Stimulated activated CD4-positive, alpha-beta T cell treated with anti-CD3 and anti-CD28 coated beads, Interleukin-12 subunit alpha, Interleukin-12 subunit beta, amount 100 ng/mL, for 48 hours (primary cell): ENCODE measurements around the gene CYP2F1.
"Not testable (repeated sequence)": the region's sequence is repeated elsewhere in the genome, so short reads cannot be mapped to it uniquely, and the experiment has no call there.

ENCODE experiments used
- DNase-seq, 3 donors: peaks; one replicate each; pipeline ENCODE4 v3.0.0-alpha.2; 2020; ENCODE audit warnings: low read depth in 2 of 3, low spot score in 1 of 3

CYP2F1 gene

DNA sequence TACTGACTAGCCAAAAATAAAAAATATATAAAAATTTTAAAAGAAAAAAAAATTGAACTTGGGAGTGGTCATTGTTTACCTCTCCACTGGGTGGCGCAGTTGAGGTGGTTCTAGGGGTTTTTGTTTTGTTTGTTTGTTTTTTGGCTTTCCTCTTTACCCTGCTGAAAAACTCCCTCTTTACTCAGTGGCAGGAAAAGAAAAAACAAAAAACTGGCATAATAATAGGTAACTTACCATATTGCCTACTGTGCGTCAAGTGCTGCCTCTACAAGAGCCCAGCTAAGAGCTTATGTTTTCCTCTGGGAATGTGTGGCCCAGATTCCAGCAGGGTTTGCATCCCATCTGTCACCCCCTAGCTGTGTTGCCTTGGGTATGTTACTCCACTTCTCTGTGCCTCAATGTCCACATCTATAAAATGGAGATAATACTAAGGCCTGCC, 12.6 kb downstream of the CYP2F1 start:
- DNase-seq = peak in 2 of 3 donors; percentile 32 to 34

DNA sequence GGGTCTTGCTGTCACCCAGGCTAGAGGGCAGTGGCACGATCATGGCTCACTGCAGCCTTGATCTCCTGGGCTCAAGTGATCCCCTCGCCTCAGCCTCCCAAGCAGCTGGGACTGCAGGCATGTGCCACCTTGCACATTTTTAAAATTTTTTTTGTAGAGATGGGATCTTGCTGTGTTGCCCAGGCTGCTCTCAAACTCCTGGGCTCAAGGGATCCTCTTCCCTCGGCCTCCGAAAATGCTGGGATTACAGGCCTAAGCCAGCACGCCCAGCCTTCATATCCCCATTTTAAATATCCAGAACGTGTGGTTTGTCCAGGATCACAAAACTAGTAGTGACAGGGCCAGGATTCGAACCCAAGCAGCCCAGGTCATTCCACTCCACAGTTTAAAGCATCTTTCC, 13.1 kb downstream of the CYP2F1 start:
- not testable (repeated sequence) for DNase-seq

DNA sequence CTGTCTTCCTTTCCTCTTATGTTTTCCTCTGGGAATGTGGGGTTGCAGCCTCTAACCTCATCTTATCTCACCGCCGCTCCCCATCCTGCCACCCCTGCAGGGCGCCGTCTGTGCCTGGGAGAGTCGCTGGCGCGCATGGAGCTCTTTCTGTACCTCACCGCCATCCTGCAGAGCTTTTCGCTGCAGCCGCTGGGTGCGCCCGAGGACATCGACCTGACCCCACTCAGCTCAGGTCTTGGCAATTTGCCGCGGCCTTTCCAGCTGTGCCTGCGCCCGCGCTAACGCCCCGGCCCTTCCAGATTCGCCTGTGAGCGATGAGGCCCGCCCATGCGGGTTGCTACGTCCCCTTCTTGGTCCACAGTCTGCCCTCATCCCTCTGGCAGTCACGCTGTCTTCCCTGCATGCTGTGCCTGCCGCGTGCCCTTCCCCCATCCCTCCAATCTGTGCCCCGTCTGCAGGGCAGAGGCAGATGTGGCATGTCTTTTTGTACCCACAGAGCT, 13.6 kb downstream of the CYP2F1 start:
- DNase-seq = peak; percentile 32 to 89 (median 63)

DNA sequence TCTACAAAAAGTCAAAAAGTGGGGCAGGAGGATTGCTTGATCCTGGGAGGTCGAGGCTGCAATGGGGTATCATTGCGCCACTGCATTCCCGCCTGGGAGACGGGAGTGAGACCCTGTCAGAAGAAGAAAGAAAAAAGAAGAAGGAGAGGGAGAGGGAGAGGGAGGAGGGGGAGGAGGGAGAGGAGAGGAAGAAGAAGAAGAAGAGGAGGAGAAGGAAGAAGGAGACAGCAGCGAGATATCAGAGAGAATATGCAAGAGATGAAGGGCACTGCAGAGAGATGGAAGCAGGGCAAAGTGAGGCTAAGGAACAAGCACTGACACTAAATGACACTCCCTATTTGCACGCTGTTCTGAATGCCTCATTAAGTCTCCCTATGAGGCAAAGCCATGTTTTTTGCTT, 14.5 kb downstream of the CYP2F1 start:
- DNase-seq = no peak

DNA sequence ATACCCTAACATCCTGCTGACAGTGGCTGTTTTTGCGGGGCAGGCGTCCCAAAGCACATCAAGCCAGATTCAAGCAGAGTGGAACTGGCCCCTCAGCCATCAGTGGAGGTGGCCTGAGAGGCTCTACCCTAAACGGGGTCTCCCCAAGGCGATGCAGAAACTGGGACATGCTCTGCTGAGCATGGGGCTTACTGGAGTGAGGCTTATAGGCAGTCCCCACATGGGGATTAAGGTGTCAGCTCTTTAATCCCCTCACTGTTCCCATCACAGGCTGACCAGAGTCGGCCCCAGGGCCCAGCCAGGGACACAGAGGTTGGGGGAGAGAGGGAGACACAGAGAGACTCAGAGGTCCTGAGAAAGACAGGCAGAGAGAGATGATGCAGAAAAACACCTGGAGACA, 17.0 kb downstream of the CYP2F1 start:
- DNase-seq = no peak

DNA sequence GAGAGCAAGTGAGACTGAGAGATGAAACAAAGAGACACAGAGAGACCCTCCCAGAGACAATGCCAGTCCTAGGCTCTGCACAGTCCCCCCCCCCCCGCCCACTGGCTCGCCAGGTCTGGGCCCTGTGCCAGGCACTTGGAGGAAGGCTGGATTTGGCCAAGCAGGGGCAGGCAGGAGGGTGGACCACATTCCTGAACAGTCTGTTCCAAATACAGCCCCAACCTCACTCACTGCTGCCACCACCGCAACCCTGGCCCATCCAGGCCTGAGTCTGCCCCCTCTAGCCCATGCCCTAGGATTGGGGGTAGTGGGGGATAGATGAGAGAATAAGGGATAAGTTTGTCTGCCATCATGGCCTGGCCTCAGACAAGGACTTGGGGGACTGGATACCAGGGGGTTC, 19.0 kb downstream of the CYP2F1 start:
- DNase-seq = no peak

DNA sequence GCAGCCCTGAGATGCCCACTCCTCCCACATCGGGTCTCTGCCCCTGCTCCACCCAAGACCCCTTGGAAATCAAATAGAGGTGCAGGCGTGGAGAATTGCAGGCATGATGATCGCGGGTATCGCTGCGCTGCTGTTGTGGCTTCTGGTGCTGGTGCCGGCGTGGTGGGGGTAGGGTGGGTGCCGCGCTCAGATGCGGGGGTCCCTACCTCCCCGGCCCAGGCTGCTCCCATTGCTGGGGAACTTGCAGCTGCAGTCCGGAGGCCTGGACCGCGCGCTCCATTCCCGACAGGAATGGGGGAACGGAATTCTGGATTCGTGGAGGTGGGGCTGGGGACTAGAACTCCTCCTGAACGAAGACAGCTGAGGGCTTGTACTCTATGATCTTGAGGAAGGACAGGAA, 20.4 kb downstream of the CYP2F1 start:
- DNase-seq = no peak

DNA sequence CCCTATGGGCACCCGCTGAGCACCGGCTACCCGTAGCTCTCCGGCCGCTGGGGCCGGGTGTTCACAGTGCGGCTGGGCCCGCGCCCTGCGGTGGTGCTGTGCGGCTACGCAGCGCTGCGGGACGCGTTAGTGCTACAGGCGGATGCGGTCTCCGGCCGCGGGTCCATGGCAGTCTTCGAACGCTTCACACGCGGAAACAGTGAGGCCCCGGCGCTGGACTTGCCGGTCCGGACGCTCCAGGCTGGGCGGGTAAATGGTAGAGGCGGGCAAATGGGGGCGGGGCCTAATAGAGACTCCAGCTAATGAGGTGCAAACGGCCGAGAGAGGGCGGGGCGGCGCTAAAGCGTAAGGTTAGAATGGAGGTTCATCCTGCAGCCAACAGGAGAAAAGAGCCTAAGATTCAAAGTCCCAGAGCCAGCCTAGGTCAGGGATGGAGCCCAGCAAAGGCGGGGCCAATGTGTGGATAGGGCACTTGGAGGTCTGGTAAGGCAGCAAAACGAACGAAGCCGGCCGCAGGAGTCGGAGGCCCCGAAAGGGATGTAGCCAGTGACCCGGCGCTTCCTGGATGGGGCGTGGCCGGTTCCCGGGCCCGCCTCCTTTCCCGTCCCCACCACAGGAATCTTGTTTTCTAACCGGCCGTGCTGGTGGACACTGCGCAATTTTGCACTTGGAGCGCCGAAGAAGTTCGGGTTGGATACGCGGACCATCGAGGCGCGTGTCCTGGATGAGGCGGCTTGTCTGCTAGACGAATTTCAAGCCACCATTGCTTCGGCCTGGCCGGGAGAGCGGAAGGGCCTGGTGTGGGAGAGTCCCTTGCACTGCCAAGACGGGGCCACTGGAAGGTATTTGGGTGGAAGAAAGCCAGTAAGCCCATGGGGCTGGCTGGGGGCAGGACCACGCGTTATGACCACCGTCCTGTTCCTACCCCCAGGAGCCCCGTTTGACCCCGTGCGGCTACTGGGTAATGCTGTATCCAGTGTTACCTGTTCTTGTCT, 21.5 kb downstream of the CYP2F1 start:
- DNase-seq = peak; percentile 13 to 33 (median 28)

DNA sequence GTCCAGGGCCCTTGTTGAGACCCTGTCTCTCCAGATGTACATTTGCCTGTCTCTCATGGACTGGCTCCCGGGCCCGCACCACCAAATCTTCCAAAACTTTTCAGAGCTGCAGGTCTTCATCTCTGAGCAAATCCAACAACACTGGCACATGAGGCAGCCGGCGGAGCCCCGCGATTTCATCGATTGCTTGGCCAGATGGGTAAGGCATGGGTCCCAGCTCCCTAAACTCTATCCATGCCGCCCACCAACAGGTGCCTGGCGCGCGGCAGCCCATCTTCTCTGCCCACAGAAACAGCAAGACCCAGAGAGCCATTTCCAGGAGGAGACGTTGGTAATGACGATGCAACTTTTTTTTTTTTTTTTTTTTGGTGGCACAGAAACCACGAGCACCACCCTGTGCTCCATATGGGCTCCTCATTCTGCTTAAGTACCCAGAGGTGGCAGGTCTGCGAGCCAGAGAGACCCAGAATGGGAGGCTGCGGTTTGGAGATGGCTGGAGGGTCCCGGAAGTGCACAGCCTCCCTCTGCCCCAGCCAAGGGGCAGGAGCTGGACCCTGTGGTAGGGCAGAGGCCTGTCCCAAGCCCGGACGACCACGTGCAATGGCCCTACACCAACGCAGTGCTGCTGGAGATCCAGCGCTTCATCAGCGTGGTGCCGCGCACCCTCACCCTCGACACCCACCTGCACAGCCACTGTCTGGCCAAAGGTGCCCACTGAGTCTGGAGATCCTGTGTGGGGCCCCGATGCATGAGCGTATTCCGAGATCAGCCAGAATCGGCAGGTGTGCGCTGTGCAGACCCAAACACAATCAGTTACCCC, 22.6 kb downstream of the CYP2F1 start:
- DNase-seq = no peak

DNA sequence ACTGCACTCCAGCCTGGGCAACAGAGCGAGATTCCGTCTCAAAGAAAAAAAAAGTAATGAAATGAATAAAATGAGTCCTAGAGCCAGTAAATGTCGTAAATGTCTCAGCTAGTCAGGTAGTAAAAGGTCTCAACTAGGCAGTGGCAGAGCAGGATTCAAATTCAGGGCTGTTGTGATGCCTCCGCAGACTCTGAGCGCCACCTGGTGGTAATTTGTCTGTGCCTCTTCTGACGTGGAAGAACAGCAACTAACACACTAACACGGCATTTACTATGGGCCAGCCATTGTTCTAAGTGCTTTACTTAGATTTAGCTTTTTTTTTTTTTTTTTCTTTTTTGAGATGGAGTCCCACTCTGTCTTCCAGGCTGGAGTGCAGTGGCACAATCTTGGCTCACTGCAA, 30.2 kb downstream of the CYP2F1 start:
- DNase-seq = peak; percentile 78 to 89 (median 84)

DNA sequence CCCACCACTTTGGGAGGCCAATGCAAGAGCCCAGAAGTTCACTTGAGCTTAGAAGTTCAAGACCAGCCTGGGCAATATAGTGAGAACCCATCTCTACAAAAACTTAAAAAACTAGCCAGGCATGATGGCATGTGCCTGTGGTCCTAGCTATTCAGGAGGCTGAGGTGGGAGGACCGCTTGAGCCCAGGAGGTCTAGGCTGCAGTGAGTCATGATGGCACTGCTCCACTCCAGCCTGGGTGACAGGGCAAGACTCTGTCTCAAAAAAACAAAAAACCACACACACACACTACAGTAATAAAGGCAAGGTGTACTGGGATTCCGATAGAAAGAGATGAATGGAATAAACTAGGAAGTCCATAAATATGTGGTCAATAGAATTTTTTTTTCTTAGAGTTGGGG, 35.6 kb downstream of the CYP2F1 start:
- no peak for DNase-seq

DNA sequence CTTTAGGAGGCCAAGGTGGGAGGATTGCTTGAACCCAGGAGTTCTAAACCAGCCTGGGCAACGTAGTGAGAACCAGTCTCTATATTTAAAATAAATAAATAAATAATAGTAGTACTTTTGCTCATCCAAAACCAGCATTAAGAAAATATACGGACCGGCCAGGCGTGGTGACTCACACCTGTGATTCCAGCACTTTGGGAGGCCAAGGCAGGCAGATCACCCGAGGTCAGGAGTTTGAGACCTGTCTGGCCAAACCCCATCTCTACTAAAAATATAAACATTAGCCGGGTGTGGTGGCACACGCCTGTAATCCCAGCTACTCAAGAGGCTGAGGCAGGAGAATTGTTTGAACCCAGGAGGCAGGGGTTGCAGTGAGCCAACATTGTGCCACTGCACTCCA, 36.8 kb downstream of the CYP2F1 start:
- DNase-seq = not testable (repeated sequence)

DNA sequence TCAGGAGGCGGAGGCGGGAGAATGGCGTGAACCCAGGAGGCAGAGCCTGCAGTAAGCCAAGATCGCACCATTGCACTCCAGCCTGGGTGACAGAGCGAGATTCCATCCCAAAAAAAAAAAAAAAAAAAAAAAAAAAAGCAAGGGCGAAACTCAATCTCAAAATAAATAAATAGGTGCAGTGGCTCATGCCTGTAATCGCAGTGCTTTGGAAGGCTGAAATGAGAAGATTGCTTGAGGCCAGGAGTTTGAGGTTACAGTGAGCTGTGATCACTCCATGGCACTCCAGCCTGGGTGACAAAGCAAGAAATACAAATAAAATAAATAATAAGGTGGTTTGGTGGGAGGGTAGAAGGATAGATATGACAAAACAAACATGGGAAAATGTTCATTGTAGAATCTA, 39.8 kb downstream of the CYP2F1 start:
- DNase-seq = no peak

DNA sequence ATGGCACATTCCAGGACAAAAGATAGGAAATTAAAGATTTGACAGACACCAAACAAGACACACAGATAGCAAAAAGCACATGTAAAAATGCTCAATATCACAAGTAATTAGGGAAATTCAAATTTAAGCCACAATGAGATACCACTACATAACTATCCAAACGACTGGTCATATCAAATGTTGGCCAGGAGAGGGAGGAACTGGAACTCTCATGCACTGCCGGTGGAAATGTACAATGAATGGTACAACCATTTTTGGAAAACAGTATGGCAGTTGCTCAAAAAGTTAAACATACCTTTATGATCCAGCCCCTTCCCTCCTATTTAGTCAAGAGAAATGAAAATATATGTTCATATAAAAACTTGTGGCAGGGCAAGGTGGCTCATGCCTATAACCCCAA, 42.0 kb downstream of the CYP2F1 start:
- DNase-seq = no peak

DNA sequence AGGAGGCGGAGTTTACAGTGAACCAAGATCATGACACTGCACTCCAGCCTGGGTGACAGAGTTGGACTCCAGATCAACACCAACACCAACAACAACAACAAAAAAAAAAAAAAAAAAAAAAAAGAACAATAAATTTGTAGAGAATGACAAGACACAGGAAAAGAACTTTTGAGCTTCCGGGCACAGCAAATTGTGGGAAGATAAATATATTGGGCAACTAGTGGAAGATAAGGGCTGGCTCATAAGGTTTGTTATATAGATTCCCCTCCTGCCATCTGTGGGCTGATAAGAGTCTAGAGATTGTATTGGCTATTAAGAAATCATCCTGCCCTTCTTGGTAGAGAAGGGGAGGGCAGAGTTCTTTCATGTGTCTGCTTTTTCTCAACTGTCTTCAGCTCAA, 45.6 kb downstream of the CYP2F1 start:
- DNase-seq = no peak

DNA sequence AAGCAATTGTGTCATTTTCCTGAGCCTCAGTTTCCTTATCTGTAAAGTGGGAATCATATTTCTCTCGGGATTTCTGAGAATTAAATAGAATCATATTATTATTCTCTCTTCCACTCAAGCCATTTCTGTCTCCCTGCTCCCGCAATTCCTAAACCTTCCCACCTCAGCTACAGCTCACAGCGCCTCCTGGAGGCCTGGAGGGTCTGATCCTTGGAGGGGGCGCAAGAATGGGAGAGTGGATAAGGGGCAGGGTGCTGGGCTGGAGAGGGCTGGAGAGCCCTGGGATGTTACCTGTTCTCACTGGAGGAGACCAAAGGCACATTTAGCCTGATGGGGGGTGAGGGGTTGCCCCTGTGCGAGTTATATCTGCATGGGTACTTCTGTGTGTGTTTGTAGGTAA, 47.7 kb downstream of the CYP2F1 start:
- DNase-seq = no peak

DNA sequence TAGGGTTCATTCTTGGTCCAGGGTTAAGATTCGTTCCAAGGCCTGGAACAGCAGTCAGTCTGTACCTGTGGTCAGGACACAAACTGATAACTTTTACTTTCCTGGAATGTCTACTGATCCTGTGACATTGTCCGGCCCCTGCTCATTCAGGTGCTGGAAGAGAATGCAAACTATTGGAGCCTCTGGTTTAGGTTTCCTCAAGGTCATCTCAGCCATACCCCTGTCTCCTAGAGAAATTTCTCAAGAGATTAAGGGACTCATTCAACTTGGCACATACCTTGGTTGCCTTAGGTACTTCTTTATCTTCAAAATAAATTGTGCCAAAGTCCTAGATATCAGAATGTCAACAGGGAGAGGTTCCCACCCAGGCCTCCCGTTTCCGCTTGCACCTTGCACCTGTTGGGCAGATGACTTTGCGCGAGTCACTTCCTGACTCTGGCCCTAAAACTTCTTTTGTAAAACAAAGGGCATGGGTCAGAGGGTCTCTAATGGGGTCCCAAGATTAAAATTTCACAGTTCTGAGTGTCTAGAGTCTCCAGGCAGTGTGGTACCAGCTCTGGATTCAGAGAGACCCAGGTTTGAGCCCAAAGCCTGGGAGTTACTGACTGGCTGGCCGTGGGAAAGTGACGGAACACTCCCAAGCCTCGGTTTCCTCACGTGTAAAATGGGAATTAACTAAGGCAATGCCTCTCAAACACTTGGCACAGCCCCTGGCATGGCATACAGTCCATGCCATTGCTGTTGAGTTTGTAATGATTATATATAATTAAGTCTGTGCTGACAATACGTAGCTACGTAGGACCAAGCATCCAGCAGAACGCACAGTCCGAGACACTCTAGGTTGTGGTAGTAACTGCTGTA, 52.9 kb downstream of the CYP2F1 start:
- no peak for DNase-seq

DNA sequence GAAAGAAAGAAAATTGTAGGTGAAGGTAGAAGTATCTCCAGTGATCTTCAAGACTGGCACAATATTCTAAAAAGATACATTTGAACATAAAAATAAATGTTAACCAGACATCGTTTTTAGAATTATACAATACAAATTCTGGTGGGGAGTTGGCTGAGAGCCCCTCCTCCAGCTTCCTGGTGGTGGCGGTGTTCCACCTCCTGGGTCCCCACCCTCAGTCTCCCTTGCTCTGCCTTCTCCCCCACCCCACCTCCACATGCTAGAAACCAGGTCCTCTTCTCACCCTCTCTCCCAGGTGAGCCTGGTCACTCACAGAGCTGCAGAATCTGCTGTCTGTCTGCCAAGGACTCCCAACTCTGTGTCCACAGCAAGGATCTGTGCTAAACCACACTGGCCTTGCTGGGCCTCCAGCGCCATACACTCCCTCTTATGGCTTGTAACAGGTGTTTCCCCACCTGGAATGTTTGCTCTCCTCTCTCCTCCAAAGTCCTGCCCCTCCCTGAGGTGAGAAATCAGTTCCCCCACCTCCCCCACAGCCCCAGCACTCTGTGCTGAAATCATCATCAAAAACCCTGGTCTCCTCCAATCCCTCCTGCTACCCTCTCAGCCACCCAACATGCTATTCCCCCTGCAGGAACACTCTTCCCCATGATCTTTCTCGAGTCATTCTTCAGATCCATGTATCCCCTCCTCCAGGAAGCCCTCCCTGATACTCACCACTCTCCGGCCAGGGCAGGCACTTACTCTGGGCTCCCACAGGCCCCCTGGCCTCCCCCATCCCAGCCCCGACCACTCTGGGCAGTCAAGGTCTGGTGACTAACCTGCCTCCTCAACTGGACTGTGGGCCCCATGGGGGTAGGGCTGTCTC, 58.3 kb downstream of the CYP2F1 start:
- DNase-seq = no peak

DNA sequence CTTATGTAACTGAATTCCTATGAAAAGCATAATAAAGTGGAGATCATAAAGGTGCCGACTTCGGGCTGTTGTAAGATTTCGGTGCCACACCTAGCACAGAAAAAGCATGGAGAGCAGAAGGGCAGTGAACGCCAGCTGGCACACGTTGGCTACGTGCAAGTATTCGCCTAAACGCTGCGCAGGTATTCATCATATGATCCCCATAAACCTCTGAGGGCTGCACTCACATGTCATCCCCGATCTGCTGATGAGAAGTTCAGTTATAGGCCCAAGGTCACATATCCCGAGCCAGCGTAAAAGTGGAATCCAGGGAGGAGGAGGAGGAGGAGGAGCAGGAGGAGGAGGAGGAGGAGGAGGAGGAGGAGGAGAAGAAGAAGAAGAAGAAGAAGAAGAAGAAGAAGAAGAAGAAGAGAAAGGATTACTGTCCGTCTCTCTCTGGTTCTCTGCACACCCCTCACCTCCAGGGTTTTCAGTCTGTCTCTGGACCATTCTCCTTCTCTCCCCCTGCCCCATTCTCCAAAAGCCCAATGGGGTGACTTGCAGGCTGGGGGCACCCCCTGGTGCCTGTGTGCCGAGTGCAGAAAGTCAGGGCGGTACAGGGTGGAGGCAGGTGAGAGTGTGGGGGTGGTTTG, 60.2 kb downstream of the CYP2F1 start:
- no peak for DNase-seq
